Measurements from ENCODE around the gene MAEA.

Gene MAEA

DNA sequence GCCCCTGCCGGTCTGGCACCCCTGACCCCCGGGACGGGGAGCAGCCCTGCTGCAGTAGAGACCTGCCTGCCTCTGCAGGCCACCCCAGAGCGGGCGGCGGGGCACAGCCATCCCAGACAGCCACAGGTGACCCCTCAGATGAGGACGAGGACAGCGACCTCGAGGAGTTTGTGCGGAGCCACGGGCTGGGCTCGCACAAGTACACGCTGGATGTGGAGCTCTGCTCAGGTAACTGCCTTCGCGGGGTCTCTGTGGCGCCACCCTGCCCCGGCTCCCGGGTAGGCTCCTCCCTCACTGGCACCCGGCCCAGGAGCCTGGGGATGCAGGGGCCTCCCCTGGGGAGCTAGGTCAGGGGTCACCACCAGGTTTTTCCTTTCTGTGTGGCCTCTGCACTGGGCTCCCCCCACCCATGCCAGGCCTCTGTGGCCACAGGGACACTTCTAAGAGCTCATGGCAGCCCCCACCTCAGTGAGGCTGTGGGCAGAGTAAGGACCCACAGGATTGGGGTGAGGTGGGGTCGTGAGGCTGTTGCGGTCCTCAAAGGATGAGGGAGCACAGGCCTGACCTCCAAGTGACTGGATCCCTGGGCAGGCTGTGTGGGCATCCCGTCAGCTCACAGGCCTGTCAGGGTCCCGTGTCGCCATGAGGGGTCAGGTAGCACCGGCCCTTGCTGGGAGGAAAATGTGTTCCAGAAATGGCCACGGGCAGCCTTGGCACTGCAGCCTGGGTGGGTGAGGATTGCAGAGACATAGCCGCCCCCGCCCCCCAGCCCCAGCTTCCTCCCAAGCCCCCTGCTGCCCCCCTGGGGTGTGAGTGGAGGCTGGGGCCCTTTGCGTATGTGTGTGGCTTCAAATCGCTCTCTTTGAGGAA is 63.7 kb downstream of the MAEA start:
- DNase-seq (ENCODE audit: low spot score), result no peak

- no peak for DNase-seq (ENCODE audit: low spot score)
Observed at GRCh38 chr4:1354136-1354982, 64.7 kb downstream of the MAEA start.

DNA sequence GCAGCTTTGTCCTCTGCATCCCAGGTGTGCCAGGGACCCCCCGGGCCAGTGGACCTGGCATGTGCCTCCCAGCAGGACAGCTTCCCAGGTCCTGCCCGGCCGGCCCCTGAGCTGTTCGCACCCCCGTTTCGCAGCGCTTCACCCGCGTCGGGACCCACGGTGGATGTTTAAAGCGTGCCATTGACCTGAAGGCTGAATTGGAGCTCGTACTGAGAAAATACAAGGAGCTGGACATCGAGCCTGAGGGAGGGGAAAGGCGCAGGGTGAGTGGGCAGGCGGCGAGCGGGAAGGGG is 65.2 kb downstream of the MAEA start:
- DNase-seq (ENCODE audit: low spot score), result no peak

- no peak for DNase-seq (ENCODE audit: low spot score)
Observed at GRCh38 chr4:1355378-1355777, 65.7 kb downstream of the MAEA start.

DNA sequence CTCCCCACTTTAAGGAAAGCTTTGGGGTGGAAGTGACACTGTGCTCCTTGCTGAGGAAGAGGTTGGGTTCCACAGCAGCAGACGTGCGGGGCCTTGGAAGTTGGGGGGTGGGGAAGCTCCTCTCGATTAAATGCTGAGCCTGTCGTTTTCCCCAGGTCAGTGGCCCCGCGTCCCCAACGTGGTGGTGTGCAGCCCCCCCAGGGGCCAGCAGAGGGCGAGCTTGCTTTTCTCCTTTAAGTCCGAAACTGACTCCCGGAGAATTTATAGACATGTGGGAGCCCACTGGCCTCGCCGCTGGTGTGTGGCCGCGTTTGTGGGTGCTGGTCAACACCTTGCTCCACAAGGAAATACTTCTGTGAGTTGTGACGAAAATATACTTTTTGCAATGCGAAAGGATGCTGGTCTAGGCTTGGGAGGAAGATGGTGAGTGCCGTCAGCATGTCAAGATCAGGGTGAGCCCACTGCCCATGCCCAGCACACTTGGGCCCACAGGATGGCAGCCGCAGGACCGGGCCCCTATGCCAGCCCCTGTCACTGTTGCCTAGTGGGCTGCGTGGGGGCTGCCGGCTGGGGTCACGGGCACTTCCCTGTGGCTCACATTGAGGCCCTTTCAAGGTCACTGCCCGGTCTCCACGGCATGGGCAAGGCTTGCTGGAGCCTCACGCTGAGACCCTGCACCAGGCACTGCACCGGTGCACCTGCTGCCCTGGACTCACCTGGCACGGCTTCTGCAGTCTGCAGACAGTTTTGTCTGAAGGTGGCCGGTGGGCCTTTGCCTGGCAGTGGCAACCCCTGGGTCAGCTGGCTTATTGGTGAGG is 66.7 kb downstream of the MAEA start:
- DNase-seq (ENCODE audit: low spot score), result peak; percentile 47

GRCh38 chr4:1357356-1358248 is 67.9 kb downstream of the MAEA start:
- DNase-seq (ENCODE audit: low spot score), result no peak

- DNase-seq (ENCODE audit: low spot score), result no peak
Observed at GRCh38 chr4:1358421-1359143, 68.9 kb downstream of the MAEA start.

- DNase-seq (ENCODE audit: low spot score), result no peak
Observed at GRCh38 chr4:1359144-1359501, 69.4 kb downstream of the MAEA start.

- no peak for DNase-seq (ENCODE audit: low spot score)
Observed at GRCh38 chr4:1359976-1360375, 70.3 kb downstream of the MAEA start.

DNA sequence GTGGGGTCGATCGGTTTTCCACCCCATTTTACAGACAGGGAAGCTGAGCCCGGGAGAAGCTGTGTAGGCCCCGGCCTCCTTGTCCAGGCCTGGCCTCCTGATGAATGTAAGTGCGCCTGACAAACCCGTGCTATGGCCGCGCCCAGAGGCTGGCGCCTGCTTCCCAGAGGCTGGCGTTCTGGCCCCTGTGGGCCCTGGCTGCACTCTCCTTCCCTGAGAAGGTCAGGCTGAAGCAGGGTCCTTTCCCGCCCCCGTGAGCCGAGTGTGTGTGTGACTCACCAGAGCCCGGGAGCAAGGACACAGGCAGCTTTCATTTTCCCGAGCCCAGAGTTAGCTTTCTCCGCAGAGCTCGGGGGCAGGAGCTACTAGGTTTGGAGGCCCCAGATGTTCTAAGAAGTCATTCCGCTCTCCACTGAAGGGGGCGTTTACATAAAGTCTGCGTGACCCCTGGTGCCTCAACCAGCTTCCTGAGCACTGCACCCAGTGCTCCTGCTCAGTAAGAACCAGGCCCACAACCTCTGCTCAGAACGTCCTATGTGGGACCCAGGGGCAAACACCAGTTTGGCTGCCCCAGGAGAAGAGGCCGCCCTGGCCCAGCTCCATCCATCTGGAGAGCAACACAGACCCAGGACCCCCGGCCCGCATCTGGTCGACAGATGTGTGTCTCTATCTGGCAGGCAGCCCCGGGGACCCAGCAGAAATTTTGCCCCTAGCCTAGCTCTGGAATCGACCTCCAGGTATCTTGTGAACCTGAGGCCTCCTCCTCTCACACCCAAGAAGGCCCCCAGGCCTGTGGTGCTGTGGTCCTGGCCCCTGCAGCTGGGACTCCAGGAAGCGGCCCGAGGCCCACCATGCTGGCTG is 71.0 kb downstream of the MAEA start:
- no peak for DNase-seq (ENCODE audit: low spot score)

DNA sequence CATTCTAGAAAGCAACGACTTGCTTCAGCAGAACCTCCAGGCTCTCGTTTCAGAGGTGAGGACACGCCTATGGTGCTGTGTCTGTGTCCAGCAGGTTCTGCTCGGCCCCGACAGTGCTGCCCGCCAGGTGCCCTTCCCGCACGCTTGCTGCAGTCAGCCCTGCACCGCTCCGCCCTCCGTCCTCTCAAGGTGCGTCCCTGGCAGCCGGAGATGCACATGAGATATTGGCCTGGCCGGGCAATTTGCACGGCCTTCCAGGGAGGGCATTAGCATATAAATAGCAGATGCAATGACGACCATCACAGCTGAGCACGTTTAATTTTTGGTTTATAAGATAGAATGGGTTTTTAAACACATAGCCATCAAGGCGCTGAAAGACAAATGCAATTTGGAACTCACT is 71.7 kb downstream of the MAEA start:
- no peak for DNase-seq (ENCODE audit: low spot score)

- DNase-seq (ENCODE audit: low spot score), result no peak
Observed at GRCh38 chr4:1362046-1362445, 72.4 kb downstream of the MAEA start.

DNA sequence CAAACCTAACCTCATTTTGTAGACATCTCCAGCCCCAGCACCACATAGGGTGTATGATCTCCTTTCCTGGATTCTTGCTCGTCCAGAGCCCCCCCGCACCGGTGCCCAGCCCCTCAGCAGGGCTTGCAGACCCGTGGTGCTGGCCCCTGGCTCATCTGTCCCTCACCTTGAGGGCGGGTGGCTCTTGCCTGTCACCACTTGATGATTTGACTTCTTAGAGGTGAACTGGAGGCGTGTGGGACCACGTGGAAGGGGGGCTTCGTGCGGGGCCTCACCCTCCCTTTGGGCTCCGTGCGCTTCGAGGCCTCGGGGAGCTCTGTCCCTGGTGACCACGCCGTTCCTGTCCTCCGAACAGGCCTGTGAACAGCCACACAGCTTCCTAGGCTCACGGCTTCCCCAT is 72.8 kb downstream of the MAEA start:
- no peak for DNase-seq (ENCODE audit: low spot score)

- DNase-seq (ENCODE audit: low spot score), result no peak
Observed at GRCh38 chr4:1363513-1363912, 73.8 kb downstream of the MAEA start.

DNA sequence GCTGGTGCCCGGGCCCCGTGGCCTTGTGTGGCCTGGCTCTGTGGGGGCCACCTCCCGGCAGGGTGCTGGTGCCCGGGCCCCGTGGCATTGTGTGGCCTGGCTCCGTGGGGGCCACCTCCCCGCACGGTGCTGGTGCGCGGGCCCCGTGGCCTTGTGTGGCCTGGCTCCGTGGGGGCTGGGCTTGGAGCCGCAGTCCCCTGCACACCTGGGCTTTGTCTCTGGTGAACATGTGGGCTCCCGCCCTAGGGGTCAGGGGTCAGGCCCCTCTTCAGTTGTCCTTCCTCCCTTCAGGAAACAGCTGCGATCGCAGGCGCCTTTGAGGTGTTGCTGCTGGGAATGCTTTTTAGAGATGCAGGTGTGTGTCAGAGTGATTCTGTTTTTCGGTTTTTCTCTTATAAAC is 74.5 kb downstream of the MAEA start:
- no peak for DNase-seq (ENCODE audit: low spot score)

GRCh38 chr4:1364748-1365147 is 75.1 kb downstream of the MAEA start:
- DNase-seq (ENCODE audit: low spot score), result no peak

GRCh38 chr4:1365271-1366178 is 75.8 kb downstream of the MAEA start:
- peak; percentile 22 for DNase-seq (ENCODE audit: low spot score)

- no peak for DNase-seq (ENCODE audit: low spot score)
Observed at GRCh38 chr4:1366371-1367229, 76.9 kb downstream of the MAEA start.
